HG03520 (cell line): ENCODE results near the gene TULP4.
"Not testable (repeated sequence)": the region's sequence is repeated elsewhere in the genome, so short reads cannot be mapped to it uniquely, and the experiment has no call there.

ENCODE experiments used
- ATAC-seq: cut with Tn5 transposase; IDR thresholded peaks from one replicate; pipeline ENCODE4 v1.9.1; 2021; ENCODE audit warnings: mild to moderate bottlenecking, moderate library complexity; ENCODE audit not compliant: unreplicated experiment

Gene TULP4

DNA sequence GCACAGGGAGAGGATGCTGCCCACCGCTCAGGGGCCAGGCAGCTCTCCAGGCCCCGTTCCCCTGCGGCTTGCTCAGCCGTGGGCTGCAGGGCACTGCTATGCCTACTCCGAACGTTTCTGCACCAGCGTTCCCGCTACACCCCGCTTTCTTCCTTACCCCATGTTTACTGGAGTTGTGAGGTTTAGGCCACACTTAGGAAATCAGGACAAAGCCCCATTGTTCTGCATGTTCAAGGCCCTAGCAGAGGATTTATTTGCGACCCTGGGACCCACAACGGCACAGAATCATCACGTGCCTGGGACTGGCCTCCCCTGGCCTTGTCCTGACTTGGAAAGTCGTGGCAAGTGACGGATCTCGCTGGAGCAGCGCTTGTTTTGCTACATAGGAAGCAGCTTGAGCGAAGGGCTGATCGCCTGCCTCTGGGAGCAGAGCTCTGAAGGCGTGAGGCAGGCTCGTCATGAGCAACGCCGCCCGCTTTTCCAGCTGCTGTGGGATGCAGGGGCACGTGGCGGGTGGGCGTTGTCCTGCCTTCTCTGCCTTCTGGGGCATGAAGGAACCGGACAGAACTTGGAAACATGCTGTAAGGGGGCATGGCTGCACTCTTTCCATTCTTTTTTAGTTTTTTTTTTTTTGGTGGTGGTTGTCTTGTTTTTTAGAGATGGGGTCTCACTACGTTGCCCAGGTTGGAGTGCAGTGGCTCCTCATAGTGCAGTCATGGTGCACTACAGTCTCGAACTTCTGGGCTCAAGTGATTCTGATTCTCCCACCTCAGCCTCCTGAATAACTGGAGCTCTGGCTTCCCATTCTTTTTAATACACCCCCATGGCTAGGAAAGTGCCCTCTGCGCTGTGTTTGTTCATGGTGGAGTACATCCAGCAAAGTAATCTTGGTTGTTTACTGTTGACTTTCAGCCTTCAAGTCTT, 233.0 kb downstream of the TULP4 start:
- ATAC-seq = no peak

GRCh38 chr6:158548418-158549161, 236.3 kb downstream of the TULP4 start:
- ATAC-seq = no peak

DNA sequence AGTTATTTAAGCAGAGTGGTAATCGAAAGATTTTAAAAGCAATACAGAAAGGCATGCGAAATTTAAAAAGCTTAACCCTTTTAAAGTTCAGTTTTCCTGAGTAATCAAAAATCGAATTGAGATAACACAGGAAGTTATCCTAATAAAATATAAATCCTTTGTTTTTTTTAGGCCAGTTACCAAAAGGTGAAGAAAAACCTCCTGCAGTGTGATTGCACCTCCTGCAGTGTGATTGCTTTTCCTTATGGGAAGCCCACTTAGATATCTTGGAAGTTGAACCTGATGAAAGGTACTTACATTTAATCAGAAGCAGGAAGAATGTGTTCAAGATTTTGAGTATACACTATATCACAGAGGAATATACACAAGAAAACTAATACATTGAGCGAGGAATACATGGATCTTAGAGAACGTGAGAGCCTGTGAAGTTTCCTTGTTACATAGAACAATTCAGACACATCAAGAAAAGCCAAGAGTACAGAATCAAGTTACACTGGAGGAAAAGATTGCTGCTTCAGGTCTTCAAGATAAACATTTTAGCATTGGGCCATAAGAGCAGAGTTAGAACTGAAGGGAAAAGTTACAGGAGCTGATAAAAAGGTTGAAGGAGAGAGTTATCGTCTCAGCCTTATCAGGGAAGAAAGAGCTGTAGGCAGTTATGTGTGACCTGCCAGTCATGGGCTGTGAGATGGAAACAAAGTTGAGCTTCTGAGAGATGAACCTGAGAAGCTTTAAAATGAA, 240.0 kb downstream of the TULP4 start:
- ATAC-seq = no peak

DNA sequence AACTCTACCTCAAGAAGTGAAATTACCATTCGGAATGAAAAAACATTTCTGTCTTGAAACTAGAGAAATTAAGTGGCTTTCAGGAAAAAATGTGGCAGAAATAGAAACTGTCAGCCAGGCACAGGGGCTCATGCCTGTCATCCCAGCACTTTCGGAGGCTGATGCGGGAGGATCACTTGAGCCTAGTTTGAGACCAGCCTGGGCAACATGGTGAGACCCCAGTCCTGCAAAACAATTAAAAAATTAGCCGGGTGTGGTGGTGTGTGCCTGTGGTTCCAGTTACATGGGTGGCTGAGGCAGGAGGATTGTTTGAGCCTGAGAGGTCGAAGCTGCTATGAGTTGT, 240.5 kb downstream of the TULP4 start:
- ATAC-seq = no peak

DNA sequence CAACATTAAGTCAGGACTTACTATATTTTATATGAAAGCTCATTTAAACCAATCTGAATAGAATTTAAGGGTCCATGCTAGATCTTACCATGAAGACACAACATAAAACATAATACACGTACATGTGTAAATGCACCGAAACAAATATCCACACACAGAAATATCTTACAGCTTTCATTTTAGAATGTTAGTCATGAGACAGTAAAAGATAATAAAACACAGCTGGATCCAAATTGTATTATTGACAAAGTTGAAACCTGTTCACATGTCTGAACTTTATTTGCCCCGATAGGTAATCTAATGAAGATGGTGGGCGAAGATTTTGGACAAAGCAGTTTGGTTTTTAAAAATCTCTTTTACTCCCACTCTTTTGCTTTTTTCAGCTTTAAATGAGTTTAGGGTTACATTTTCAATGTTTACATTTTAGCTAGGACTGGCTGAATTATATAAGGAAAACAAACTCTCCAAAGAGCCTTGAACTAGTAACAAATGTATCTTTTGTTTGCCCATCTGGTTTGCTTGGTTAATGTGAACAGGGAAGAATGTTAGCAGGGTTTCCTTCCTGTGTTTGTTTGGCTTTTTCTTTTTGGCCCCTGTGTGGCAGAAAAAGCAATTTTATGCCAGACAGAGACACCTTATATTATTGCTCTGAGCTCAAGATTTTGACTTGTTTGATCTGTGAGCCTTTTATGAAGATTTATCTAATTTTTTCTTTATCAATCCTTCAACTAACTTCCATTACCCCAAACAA, 242.5 kb downstream of the TULP4 start:
- no peak for ATAC-seq

- no peak for ATAC-seq
Observed at GRCh38 chr6:158556113-158556512, 243.8 kb downstream of the TULP4 start.

DNA sequence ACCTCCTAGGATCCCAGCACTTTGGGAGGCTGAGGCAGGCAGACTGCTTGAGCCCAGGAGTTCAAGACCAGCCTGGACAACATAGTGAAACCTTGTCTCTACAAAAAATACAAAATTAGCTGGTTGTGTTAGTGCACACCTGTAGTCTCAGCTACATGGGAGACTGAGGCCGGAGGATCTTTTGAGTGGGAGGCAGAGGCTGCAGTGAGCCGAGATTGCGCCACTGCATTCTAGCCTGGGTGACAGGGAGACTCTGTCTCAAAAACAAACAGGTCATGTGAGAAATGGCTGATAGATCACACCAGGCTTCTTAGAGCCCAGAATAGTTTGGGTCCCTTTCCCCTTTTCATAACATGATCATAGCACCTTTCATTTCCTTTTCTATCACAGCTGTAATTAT, 244.8 kb downstream of the TULP4 start:
- not testable (repeated sequence) for ATAC-seq

- no peak for ATAC-seq
Observed at GRCh38 chr6:158557927-158558326, 245.7 kb downstream of the TULP4 start.

- no peak for ATAC-seq
Observed at GRCh38 chr6:158558415-158559306, 246.4 kb downstream of the TULP4 start.

DNA sequence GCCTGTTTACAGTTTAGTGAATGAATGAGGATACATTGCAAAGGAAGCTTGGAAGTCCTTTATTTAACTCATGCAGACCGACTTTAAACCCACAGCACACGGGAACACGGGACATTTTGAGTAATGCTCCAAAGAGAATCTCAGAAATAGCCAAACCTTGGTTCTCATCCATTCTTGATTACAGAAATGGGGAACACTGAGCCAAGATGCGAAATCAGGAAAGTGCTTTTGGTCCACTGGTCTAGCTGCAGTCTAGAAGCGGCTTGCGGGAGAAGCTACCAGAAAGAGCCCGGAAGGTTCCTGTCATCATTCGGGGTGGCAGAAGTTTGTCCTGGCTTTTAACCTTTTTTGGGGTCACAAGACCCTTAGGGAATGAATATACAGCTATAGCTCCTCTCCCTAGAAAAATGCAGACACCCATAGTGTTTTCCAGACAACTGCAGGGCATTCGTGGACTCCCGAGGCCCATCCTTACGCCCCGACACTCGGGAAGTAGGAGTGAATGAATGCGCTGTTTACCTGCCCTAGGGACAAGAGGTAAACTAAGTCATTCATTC, 247.2 kb downstream of the TULP4 start:
- no peak for ATAC-seq

DNA sequence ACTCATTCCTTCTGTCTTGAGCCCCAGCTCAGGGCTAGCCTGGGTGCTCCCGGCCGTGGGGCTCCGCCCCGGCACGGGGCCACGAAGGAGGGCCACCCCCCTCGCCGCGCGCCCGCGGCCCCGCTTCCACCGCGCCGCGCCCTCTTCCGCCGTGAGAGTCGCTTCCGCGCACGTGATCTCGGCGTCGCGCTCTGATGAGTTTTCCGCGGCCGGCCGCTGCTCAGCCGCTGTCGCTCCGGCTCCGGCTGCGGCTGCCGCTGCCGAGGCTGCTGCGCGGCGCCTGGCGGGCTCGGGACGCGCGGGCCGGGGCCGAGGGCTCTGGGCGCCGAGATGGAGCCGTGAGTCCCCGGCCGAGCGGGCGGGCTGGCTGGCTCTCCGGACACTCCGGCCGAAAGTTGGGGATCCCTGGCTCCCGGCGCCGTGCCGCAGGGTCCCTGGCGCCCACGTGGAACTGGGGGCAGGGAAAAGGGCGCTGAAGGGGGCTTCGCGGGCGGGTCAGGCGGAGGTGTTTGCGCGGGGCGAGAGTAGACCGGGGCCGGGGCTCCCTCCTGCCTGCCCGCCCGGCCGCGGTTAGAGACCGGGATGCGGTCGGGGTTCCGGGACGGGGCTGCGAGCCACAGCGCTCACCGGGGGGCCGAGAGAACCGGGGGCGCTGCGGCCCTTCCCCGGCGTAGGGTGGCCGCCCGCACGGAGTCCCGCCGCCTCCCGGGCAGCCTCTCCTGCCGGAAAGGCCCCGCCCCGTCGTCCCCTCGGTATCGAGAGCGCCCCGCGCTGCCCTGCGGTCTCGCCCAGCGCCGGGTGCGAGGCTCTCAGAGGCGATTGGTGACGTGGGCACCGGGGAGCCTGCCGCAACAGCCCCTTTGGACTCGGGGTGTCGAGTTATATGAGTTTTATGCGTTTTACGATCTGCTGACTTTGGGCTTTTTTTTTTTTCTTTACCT, 247.9 kb downstream of the TULP4 start, which contains the start of gene TMEM181:
TMEM181 (plus strand) TSS at position 197 of the 941 bp plus-strand sequence; CDS start at position 331, 134 bp downstream.
- peak; percentile 79 for ATAC-seq

DNA sequence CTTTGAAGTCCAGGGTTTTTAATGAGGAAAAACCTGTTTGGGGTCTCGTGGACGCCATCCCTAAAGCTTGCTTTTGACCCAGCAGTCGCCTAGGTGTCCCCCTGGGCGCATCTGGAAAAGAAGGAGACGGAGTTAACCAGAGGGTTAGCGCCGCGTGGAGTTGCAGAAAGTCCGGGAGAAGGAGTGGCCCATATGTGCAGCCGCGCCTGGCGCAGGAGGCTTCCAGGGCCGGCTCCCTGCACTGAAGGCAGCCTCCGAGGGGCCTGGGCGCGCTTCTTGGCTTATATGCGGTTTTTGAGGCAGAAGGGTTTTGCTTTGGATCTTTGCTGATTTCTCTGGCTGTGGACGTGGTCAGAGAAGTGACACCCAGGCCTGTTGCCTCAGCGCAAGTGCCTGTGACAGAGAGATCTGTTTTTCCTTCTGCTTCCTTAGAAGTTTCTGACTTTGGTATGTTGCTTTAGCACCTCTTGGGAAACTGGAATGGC, 248.6 kb downstream of the TULP4 start:
- peak; percentile 10 for ATAC-seq
